Measurements from ENCODE around the gene MEGF6. TPM values are rescaled to one million over a fixed set of nuclear protein-coding genes. Genes with fewer than 3 reads are reported as not detected.

The MEGF6 gene
- total RNA-seq, 1 donor from 2014 or later: 194 TPM

DNA sequence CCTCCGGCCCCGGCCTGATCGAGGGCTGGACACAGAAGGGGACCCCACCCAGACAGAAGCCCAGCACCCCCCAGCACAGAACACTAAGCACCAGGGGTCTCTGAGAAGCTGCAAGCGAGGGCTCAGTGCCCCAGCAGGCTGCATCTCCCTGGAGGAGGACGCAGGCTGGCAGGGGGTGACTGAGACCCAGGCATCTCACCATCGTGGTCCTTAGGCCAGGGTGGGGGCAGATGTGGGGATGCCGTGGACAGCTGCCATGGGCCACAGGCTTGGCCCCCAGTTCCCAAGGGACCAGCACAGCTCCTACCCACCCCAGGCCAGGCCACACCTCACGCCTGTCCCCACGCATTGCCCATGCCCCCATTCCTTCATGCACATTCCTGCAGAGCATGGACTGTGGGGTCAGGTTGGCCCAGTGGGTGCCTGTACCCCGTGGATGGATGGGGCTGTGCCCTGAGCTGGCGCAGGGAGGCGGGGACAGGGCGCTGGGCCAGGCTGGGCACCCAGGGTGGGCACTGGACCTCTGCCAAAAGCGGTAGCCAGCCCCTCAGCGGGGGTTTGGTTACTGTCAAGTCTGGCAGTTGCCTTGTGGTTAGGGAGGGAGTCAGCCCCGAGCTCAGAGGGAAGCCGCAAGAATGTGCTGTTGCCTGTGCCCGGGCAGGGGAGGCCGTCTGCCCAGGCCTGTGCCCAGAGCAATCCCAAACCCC, 95.4 kb downstream of the MEGF6 start:
- Histone ChIP-seq H3K4me3 (no peak overlapping the region), H3K36me3 (peaks cover 28 to 61% of the 10 kb centered on the region in 2 donors), H3K27me3 (no peaks in the 10 kb centered on the region), H3K4me1 (peaks cover 3 to 5% of the 10 kb centered on the region in 2 donors), H3K27ac (peak overlapping the region; percentile 9 to 25), H3K9me3 (no peaks in the 10 kb centered on the region)
- no peak for DNase-seq (ENCODE audit: low spot score in 2 of 2)
- intact Hi-C loops (cut with DNase I): loop anchor here (5.0 kb wide), 1 partner anchor 36 kb away; no protein-coding TSS in a partner anchor
- no peak for TF ChIP-seq CTCF (IDR thresholded peaks at IDR 0.05)

DNA sequence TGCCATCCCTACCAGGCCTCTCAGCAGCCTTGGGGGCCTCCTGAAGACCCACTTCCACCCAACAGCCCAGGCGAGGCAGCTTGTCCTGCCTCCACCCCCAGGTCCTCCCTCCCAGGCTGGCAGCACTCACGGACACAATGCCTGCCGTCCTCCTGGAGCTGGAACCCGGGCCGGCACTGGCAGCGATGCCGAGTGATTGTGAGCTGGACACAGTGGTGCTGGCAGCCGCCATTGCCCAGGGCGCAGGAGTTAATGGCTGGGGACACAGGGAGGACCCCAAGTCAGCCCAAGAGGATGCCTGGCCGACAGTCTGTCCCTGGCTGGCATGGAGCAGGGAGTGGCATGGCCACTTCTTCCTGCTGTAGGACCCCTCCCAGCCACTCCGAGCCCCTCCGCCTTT, 96.0 kb downstream of the MEGF6 start:
- peaks cover 30 to 54% of the 10 kb centered on the region in 2 donors for H3K36me3 ChIP-seq
- peaks cover 3 to 5% of the 10 kb centered on the region in 2 donors for H3K4me1 ChIP-seq
- H3K4me3 ChIP-seq: no peak overlapping the region
- H3K27ac ChIP-seq: no peak overlapping the region
- no peak for TF ChIP-seq CTCF (IDR thresholded peaks at IDR 0.05)
- intact Hi-C loops (cut with DNase I): loop anchor here (5.0 kb wide), 1 partner anchor 37 kb away; no protein-coding TSS in a partner anchor
- H3K9me3 ChIP-seq: no peaks in the 10 kb centered on the region
- H3K27me3 ChIP-seq: no peaks in the 10 kb centered on the region
- DNase-seq (ENCODE audit: low spot score in 2 of 2): no peak

- TF ChIP-seq CTCF (IDR thresholded peaks at IDR 0.05): no peak
- Histone ChIP-seq H3K4me3 (no peak overlapping the region), H3K9me3 (no peaks in the 10 kb centered on the region), H3K27ac (no peak overlapping the region), H3K36me3 (peaks cover 32 to 46% of the 10 kb centered on the region in 2 donors), H3K27me3 (no peaks in the 10 kb centered on the region), H3K4me1 (peaks cover 3 to 5% of the 10 kb centered on the region in 2 donors)
- DNase-seq (ENCODE audit: low spot score in 2 of 2): no peak
- intact Hi-C loops (cut with DNase I): no loop called here
Measured at GRCh38 chr1:3514404-3514803, 96.9 kb downstream of the MEGF6 start.

GRCh38 chr1:3511856-3512255, 99.5 kb downstream of the MEGF6 start:
- Histone ChIP-seq H3K36me3 (peaks cover 49 to 53% of the 10 kb centered on the region in 2 donors), H3K4me1 (peaks cover 3 to 5% of the 10 kb centered on the region in 2 donors), H3K4me3 (no peak overlapping the region), H3K27ac (no peak overlapping the region), H3K9me3 (no peaks in the 10 kb centered on the region), H3K27me3 (no peaks in the 10 kb centered on the region)
- no peak for TF ChIP-seq CTCF (IDR thresholded peaks at IDR 0.05)
- intact Hi-C loops (cut with DNase I): no loop called here
- no peak for DNase-seq (ENCODE audit: low spot score in 2 of 2)

DNA sequence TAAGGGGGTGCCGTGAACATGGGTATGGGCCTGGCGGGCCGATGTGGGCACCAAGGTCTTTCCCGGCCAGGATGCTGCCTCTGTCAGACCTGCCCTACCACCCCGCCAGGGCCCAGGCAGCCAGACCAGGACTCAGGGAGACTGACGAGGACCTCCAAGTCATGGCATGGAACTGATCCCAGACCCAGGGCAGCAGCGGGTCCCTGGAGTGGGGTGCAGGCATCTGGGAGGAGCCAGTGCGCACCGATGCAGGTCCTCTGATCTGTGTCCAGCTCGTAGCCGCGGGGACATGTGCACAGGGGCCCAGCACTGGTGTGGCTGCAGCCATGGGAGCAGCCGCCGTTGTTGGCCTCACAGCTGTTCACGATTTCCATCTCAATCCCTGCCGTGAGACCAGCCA, 100.0 kb downstream of the MEGF6 start:
- peaks cover 54 to 59% of the 10 kb centered on the region in 2 donors for H3K36me3 ChIP-seq
- peaks cover 0 to 4% of the 10 kb centered on the region in 2 donors for H3K4me1 ChIP-seq
- no peak for DNase-seq (ENCODE audit: low spot score in 2 of 2)
- no peaks in the 10 kb centered on the region for H3K9me3 ChIP-seq
- no peaks in the 10 kb centered on the region for H3K27me3 ChIP-seq
- intact Hi-C loops (cut with DNase I): no loop called here
- H3K4me3 ChIP-seq: no peak overlapping the region
- H3K27ac ChIP-seq: no peak overlapping the region
- no peak for TF ChIP-seq CTCF (IDR thresholded peaks at IDR 0.05)

All from ascending aorta (tissue), 2 donors.